ENCODE measurements around the gene SLC45A2.
A peak's percentile ranks its signal among the peaks of the same experiment; 100 is the strongest.
"Not testable (repeated sequence)": the region's sequence is repeated elsewhere in the genome, so short reads cannot be mapped to it uniquely, and the experiment has no call there.

SLC45A2 gene

GRCh38 chr5:33958176-33958575 lies 26.3 kb downstream of the SLC45A2 start:
- DNase-seq: no peak

- DNase-seq: no peak
These were observed 26.8 kb downstream of the SLC45A2 start for GRCh38 chr5:33957577-33958150.

- not testable (repeated sequence) for DNase-seq
These were observed 32.3 kb downstream of the SLC45A2 start for GRCh38 chr5:33952175-33952574.

- DNase-seq: no peak
These were observed 39.9 kb downstream of the SLC45A2 start for GRCh38 chr5:33944543-33945132.

GRCh38 chr5:33941090-33941489 lies 43.4 kb downstream of the SLC45A2 start:
- no peak for DNase-seq

DNA sequence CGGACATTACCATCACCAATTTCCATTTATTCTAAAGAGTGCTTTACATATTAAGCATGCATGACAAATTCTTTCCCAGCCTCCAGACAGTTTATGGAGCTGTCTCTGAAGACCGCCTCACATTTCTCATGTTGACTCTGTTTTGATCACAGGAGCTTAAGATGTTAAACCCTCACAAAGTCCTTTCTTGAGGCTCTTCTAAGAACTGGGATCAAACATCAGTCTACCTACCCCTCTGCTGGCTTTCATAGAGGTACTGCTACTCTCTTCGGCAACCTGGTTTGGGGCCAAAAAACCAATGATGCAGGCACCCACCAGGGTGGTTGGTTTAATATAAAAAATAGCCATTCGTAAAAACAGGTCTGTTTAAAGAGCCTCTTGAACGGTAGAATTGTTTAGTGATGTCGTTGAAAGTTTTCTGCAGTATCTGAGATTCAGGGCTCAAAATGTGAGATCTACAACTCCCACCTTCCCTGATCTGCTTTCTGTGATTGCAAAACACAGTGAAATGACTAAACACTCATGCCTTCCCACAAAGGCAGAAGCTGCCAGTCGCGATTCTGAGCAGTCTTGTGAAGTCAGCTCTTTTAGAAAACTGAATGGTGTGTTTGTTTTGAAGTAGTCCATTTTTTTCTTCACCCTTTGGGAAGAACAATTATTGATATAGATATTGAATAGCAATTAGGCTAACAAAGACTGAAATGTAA lies 44.8 kb downstream of the SLC45A2 start:
- DNase-seq: no peak

GRCh38 chr5:33938881-33939280 lies 45.6 kb downstream of the SLC45A2 start:
- no peak for DNase-seq

GRCh38 chr5:33938507-33938796 lies 46.0 kb downstream of the SLC45A2 start:
- no peak for DNase-seq

DNA sequence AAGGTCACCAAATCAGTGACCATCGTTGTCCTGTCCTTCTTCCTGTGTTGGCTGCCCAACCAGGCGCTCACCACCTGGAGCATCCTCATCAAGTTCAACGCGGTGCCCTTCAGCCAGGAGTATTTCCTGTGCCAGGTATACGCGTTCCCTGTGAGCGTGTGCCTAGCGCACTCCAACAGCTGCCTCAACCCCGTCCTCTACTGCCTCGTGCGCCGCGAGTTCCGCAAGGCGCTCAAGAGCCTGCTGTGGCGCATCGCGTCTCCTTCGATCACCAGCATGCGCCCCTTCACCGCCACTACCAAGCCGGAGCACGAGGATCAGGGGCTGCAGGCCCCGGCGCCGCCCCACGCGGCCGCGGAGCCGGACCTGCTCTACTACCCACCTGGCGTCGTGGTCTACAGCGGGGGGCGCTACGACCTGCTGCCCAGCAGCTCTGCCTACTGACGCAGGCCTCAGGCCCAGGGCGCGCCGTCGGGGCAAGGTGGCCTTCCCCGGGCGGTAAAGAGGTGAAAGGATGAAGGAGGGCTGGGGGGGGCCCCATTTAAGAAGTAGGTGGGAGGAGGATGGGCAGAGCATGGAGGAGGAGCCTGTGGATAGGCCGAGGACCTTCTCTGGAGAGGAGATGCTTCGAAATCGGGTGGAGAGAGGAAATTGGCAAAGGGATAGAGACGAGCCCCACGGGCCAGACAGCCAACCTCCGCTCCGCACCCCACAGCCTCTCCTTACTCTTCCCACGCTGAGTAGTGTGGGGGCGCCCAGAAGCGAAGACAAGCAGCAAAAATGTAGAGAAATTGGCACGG lies 46.6 kb downstream of the SLC45A2 start:
- no peak for DNase-seq

GRCh38 chr5:33937017-33937706 lies 47.3 kb downstream of the SLC45A2 start:
- no peak for DNase-seq

GRCh38 chr5:33936381-33937016 lies 48.0 kb downstream of the SLC45A2 start, which contains the start of gene RXFP3:
Gene RXFP3, plus strand, starts transcription at chr5:33936386. Its CDS starts 355 bp downstream, at chr5:33936741.
- no peak for DNase-seq

- peak; percentile 27 for DNase-seq
These were observed 48.5 kb downstream of the SLC45A2 start for GRCh38 chr5:33936004-33936380.

- DNase-seq: no peak
These were observed 50.3 kb downstream of the SLC45A2 start for GRCh38 chr5:33934176-33934575.

GRCh38 chr5:33933723-33934169 lies 50.7 kb downstream of the SLC45A2 start:
- DNase-seq: no peak

GRCh38 chr5:33931136-33931535 lies 53.4 kb downstream of the SLC45A2 start:
- DNase-seq: no peak

- DNase-seq: no peak
These were observed 54.4 kb downstream of the SLC45A2 start for GRCh38 chr5:33929925-33930690.

DNA sequence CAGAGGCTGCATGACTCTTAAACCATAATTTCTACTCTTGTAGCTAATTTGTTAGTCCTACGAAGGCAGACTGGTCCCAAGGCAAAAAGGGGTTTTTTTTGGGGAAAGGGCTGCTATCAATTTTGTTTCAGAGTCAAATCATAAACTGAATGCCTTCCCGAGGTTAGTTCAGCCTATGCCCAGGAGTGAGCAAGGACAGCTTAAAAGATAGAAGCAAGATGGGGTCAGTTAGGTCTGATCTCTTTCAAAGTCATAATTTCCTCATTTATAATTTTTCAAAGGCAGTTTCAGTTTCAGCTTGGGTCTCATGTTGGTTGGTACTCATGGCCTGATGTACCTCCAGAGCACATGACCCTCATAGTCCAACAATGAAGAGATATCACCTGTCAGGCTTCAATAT lies 56.2 kb downstream of the SLC45A2 start:
- DNase-seq: no peak

- DNase-seq: no peak
These were observed 56.8 kb downstream of the SLC45A2 start for GRCh38 chr5:33927685-33928084.

- no peak for DNase-seq
These were observed 59.2 kb downstream of the SLC45A2 start for GRCh38 chr5:33925278-33925677.

DNA sequence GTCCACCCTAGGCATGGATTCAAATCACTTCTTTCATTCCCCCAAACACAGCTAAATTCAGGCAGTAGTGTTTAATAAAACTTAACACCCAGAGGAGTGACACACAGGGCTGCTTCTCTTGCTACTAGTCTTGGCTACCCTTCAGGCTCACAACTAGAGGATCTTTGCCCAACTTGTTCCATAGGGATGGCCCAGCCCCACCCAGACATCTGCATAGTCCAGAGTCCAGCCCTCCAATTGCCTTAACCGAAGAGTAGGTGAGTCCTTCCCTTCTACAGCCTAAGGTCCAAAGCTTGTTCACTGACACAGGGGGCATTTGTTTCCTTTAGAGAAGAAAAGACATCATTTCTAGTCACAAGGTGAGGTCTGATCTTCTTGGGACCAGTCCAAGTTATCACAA lies 63.5 kb downstream of the SLC45A2 start:
- no peak for DNase-seq

GRCh38 chr5:33914844-33915243 lies 69.6 kb downstream of the SLC45A2 start:
- not testable (repeated sequence) for DNase-seq

DNA sequence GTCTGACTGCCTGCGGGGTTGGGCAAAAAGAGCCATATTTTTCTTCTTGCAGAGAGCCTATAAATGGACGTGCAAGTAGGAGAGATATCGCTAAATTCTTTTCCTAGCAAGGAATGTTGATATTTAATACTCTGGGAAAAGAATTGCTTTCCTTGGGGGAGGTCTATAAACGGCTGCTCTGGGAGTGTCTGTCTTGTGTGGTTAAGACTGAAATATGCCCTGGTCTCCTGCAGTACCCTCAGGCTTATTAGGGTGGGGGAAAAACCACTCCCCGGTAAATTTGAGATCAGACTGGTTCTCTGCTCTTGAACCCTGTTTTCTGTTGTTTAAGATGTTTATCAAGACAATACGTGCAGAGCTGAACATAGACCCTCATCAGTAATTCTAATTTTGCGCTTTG lies 78.2 kb downstream of the SLC45A2 start:
- DNase-seq: not testable (repeated sequence)
